B cell (primary cell): Measurements from ENCODE around the gene XIRP2.

Experiments used
- EZH2 ChIP-seq: IDR thresholded peaks from 2 replicates; pipeline ENCODE4 v1.6.1; 2012; ENCODE audit warnings: borderline replicate concordance, low read depth, mild to moderate bottlenecking, moderate library complexity, low read length; ENCODE audit not compliant: insufficient read depth, poor library complexity, severe bottlenecking
- TF ChIP-seq, protein P1 (sequence below): fragments of 200-600 bp; IDR thresholded peaks from one replicate; pipeline ENCODE4 v1.8.0; 2022; ENCODE audit warnings: antibody characterized with exemption, mild to moderate bottlenecking

GRCh38 chr2:167297292-167297691, 409.0 kb downstream of the XIRP2 start:
- TF ChIP-seq, protein P1, sequence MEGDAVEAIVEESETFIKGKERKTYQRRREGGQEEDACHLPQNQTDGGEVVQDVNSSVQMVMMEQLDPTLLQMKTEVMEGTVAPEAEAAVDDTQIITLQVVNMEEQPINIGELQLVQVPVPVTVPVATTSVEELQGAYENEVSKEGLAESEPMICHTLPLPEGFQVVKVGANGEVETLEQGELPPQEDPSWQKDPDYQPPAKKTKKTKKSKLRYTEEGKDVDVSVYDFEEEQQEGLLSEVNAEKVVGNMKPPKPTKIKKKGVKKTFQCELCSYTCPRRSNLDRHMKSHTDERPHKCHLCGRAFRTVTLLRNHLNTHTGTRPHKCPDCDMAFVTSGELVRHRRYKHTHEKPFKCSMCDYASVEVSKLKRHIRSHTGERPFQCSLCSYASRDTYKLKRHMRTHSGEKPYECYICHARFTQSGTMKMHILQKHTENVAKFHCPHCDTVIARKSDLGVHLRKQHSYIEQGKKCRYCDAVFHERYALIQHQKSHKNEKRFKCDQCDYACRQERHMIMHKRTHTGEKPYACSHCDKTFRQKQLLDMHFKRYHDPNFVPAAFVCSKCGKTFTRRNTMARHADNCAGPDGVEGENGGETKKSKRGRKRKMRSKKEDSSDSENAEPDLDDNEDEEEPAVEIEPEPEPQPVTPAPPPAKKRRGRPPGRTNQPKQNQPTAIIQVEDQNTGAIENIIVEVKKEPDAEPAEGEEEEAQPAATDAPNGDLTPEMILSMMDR: no peak
- TF ChIP-seq EZH2: no peak
